IMR-90 (cell line): ENCODE measurements around the gene ZNRD2. TPM values are rescaled to one million over a fixed set of nuclear protein-coding genes. Genes with fewer than 3 reads are reported as not detected.

Experiments used
- ATAC-seq: fragments of 200-7000 bp; cut with Tn5 transposase; 2 replicates; pipeline ENCODE4 v1.9.1; 2020; ENCODE audit warnings: low read depth, mild to moderate bottlenecking, moderate library complexity
- BruUV-seq: library from RNA; stranded (reverse); fragments of 400-500 nt; replicated peaks from 2 replicates; lab custom pipeline; 2021; lab: Mats Ljungman, UMichigan
- CTCF ChIA-PET: fragments of 300-600 bp; formaldehyde crosslinking; extraction: SDS; loops from one replicate; lab custom pipeline; 2021; ENCODE audit warnings: antibody characterized with exemption; lab: Yijun Ruan, JAX
- POLR2A ChIA-PET: fragments of 300-600 bp; sonication (Branson Sonifier 250); formaldehyde crosslinking; loops from one replicate; lab custom pipeline; 2022; ENCODE audit warnings: antibody characterized with exemption; ENCODE audit not compliant: unreplicated experiment; lab: Charles Lee
- DNase-seq: peaks from one replicate; pipeline ENCODE4 v3.0.0; 2013
- H2AFZ ChIP-seq: replicated peaks from 2 replicates; pipeline ENCODE3; 2013; ENCODE audit warnings: low read length, mild to moderate bottlenecking; ENCODE audit not compliant: poor library complexity
- H2AK5ac ChIP-seq: 2 replicates; pipeline ENCODE4 v1.6.1; 2013; ENCODE audit warnings: low read depth, low read length, inconsistent platforms
- H2AK9ac ChIP-seq: replicated peaks from 2 replicates; pipeline ENCODE3; 2013; ENCODE audit warnings: mild to moderate bottlenecking, low read depth, low read length, moderate library complexity; ENCODE audit not compliant: poor library complexity
- H2BK120ac ChIP-seq: 2 replicates; pipeline ENCODE4 v1.6.1; 2013; ENCODE audit warnings: low read depth, low read length, inconsistent platforms
- H2BK15ac ChIP-seq: 3 replicates; pipeline ENCODE4 v1.6.1; 2013; ENCODE audit warnings: low read depth, low read length, inconsistent platforms
- H2BK20ac ChIP-seq: 2 replicates; pipeline ENCODE4 v1.6.1; 2013; ENCODE audit warnings: low read depth, mild to moderate bottlenecking, inconsistent platforms, low read length, moderate library complexity
- H2BK5ac ChIP-seq: 2 replicates; pipeline ENCODE4 v1.6.1; 2013; ENCODE audit warnings: mild to moderate bottlenecking, low read depth, low read length, inconsistent platforms; ENCODE audit not compliant: poor library complexity, severe bottlenecking
- H3K14ac ChIP-seq: replicated peaks from 2 replicates; pipeline ENCODE4 v1.6.1; 2013; ENCODE audit warnings: low read depth, low read length, inconsistent platforms
- H3K18ac ChIP-seq: 2 replicates; pipeline ENCODE4 v1.6.1; 2013; ENCODE audit warnings: low read depth, low read length, control low read depth
- H3K23ac ChIP-seq: 2 replicates; pipeline ENCODE4 v1.6.1; 2013; ENCODE audit warnings: low read depth, low read length, inconsistent platforms
- H3K27ac ChIP-seq: 2 replicates; pipeline ENCODE4 v1.5.1; 2013; ENCODE audit warnings: mild to moderate bottlenecking, control low read depth, low read length; ENCODE audit not compliant: insufficient read depth
- H3K27me3 ChIP-seq: 2 replicates; pipeline ENCODE4 v1.6.1; 2013; ENCODE audit warnings: low read length; ENCODE audit not compliant: control insufficient read depth, insufficient read depth
- H3K36me3 ChIP-seq: 2 replicates; pipeline ENCODE4 v1.6.1; 2013; ENCODE audit warnings: low read length, mixed read lengths; ENCODE audit not compliant: control insufficient read depth, insufficient read depth
- H3K4ac ChIP-seq: 2 replicates; pipeline ENCODE4 v1.6.1; 2013; ENCODE audit warnings: low read depth, low read length, inconsistent platforms
- H3K4me1 ChIP-seq: 2 replicates; pipeline ENCODE4 v1.6.1; 2013; ENCODE audit warnings: low read length, mixed read lengths; ENCODE audit not compliant: control insufficient read depth, insufficient read depth
- H3K4me2 ChIP-seq: 2 replicates; pipeline ENCODE4 v1.6.1; 2013; ENCODE audit warnings: low read depth, mild to moderate bottlenecking, control low read depth, low read length, moderate library complexity
- H3K4me3 ChIP-seq: 2 replicates; pipeline ENCODE4 v1.5.1; 2013; ENCODE audit warnings: low read depth, mild to moderate bottlenecking, control low read depth, low read length, moderate library complexity; ENCODE audit not compliant: insufficient read depth
- H3K56ac ChIP-seq: 2 replicates; pipeline ENCODE4 v1.6.1; 2013; ENCODE audit warnings: low read length, inconsistent platforms; ENCODE audit not compliant: insufficient read depth; ENCODE audit errors: extremely low read depth
- H3K79me1 ChIP-seq, 2 experiments: 2 replicates each; pipeline ENCODE4 v1.6.1; 2013; ENCODE audit warnings: low read length in 2 of 2, inconsistent platforms in 1 of 2, low read depth in 1 of 2
- H3K9ac ChIP-seq: 2 replicates; pipeline ENCODE4 v1.6.1; 2013; ENCODE audit warnings: low read depth, low read length, control low read depth
- H3K9me1 ChIP-seq: 2 replicates; pipeline ENCODE4 v1.6.1; 2013; ENCODE audit warnings: low read length, inconsistent platforms; ENCODE audit not compliant: insufficient read depth
- H3K9me3 ChIP-seq: 2 replicates; pipeline ENCODE4 v1.6.1; 2013; ENCODE audit warnings: low read length; ENCODE audit not compliant: control insufficient read depth, insufficient read depth
- H4K20me1 ChIP-seq: 2 replicates; pipeline ENCODE4 v1.6.1; 2013; ENCODE audit warnings: low read length, inconsistent platforms; ENCODE audit not compliant: insufficient read depth
- H4K5ac ChIP-seq: 2 replicates; pipeline ENCODE4 v1.6.1; 2013; ENCODE audit warnings: mild to moderate bottlenecking, low read depth, low read length, control low read depth
- H4K8ac ChIP-seq, 2 experiments: 2 replicates each; pipeline ENCODE4 v1.6.1; 2013; ENCODE audit warnings: low read depth in 2 of 2, low read length in 2 of 2, control low read depth in 1 of 2, inconsistent platforms in 1 of 2
- H4K91ac ChIP-seq: 2 replicates; pipeline ENCODE4 v1.6.1; 2013; ENCODE audit warnings: low read depth, low read length, inconsistent platforms; ENCODE audit not compliant: insufficient read depth
- BHLHE40 ChIP-seq: fragments of 150-350 bp; IDR thresholded peaks from 2 replicates; pipeline ENCODE4 v1.6.1; 2016; ENCODE audit warnings: mild to moderate bottlenecking, low read depth, low read length
- CHD1 ChIP-seq: IDR thresholded peaks from 2 replicates; pipeline ENCODE4 v1.6.1; 2012; ENCODE audit warnings: low read depth, low read length, improper control_type of control experiment
- FOS ChIP-seq: fragments of 150-350 bp; IDR thresholded peaks from 2 replicates; pipeline ENCODE4 v1.6.1; 2016; ENCODE audit warnings: low read depth, low read length
- MAZ ChIP-seq: IDR thresholded peaks from 2 replicates; pipeline ENCODE4 v1.6.1; 2012; ENCODE audit warnings: low read depth, mild to moderate bottlenecking, low read length, improper control_type of control experiment, moderate library complexity, borderline replicate concordance
- MXI1 ChIP-seq: IDR thresholded peaks from 2 replicates; pipeline ENCODE4 v1.6.1; 2012; ENCODE audit warnings: low read depth, mild to moderate bottlenecking, low read length, moderate library complexity, borderline replicate concordance
- NFE2L2 ChIP-seq: fragments of 150-350 bp; IDR thresholded peaks from 2 replicates; pipeline ENCODE4 v1.6.1; 2016; ENCODE audit warnings: low read depth, mild to moderate bottlenecking, low read length
- POLR2A ChIP-seq: IDR thresholded peaks from 2 replicates; pipeline ENCODE4 v1.6.1; 2012; ENCODE audit warnings: mild to moderate bottlenecking, low read depth, low read length
- RAD21 ChIP-seq: IDR thresholded peaks from 2 replicates; pipeline ENCODE4 v1.6.1; 2012; ENCODE audit warnings: low read length, improper control_type of control experiment
- RCOR1 ChIP-seq: IDR thresholded peaks from 2 replicates; pipeline ENCODE4 v1.6.1; 2012; ENCODE audit warnings: mild to moderate bottlenecking, low read length, improper control_type of control experiment; ENCODE audit not compliant: insufficient replicate concordance
- RFX5 ChIP-seq: IDR thresholded peaks from 2 replicates; pipeline ENCODE4 v1.8.0; 2012; ENCODE audit warnings: low read depth, mild to moderate bottlenecking, low read length, moderate library complexity
- SMC3 ChIP-seq: fragments of 150-350 bp; IDR thresholded peaks from 2 replicates; pipeline ENCODE4 v1.6.1; 2016; ENCODE audit warnings: low read depth, mild to moderate bottlenecking, antibody characterized with exemption, low read length, moderate library complexity
- WGBS, 2 experiments: methylation state at CpG; one replicate each; pipeline versions ENCODE4 v1.1.5 to v1.1.7; 2013; ENCODE audit warnings: missing lambda C conversion rate in 2 of 2; ENCODE audit not compliant: insufficient read length in 1 of 2; ENCODE audit errors: extremely low coverage in 2 of 2; 5-methylcytosine and 5-hydroxymethylcytosine counted together
- dilution Hi-C: fragments of 300-500 bp; cut with HindIII; formaldehyde crosslinking; loops from one replicate; pipeline ENCODE4 v1.14.3; 2018; ENCODE audit warnings: low sequenced_read_pairs; ENCODE audit not compliant: unreplicated experiment
- in situ Hi-C: fragments of 300-500 bp; cut with MboI; formaldehyde crosslinking; loops from 3 replicates; pipeline ENCODE4 v1.14.3; 2019; ENCODE audit warnings: low sequenced_read_pairs, inconsistent platforms, mixed read lengths
- intact Hi-C: fragments of 100-400 bp; cut with micrococcal nuclease; formaldehyde crosslinking; loops from 2 replicates; pipeline ENCODE4 v1.10.0; 2022
- polyA plus RNA-seq, 3 experiments: library from polyadenylated mRNA; depleted of rRNA; stranded (reverse); fragments of >200 nt; gene quantifications; 2 replicates each; pipeline ENCODE4 v1.2.3, GENCODE V29; 2012; ENCODE audit warnings: low replicate concordance in 1 of 3
- total RNA-seq: library from RNA; depleted of rRNA; stranded (reverse); fragments of >200 nt; gene quantifications from 2 replicates; pipeline ENCODE4 v1.2.3, GENCODE V29; 2012
- TF ChIP-seq, protein P1 (sequence below): fragments of 150-350 bp; IDR thresholded peaks from 2 replicates; pipeline ENCODE4 v1.6.1; 2016; ENCODE audit warnings: low read depth, mild to moderate bottlenecking, low read length, moderate library complexity, borderline replicate concordance
- TF ChIP-seq, protein P2 (sequence below): fragments of 150-350 bp; IDR thresholded peaks from 2 replicates; pipeline ENCODE4 v1.6.1; 2017; ENCODE audit warnings: mild to moderate bottlenecking, antibody characterized with exemption, low read length, low read depth
- TF ChIP-seq, protein P3 (sequence below): conservative IDR thresholded peaks from 2 replicates; pipeline ENCODE4 v1.5.1; 2012; ENCODE audit warnings: mild to moderate bottlenecking, low read depth, low read length, improper control_type of control experiment

ZNRD2 gene
- total and polyA plus RNA-seq, 2 of the 4 experiments (the other 2 are of a cell fraction) = 75.6 to 90.3 TPM

DNA sequence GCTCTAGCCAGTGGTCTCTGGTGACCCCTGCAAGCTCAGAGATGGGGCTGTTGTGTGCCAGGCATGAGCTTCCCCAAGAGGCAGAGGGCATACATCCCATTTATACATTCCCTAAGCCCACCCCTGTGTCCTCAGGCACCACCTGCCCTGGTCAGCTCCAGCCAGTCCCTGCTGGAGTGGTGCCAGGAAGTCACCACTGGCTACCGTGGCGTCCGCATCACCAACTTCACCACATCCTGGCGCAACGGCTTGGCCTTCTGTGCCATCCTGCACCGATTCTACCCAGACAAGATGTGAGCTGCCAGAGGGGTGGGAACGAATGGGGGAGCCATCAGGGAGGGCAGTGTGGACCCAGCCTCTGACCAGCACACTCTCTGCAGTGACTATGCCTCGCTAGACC is 13.8 kb downstream of the ZNRD2 start:
- Histone ChIP-seq H3K23ac (no peak overlapping the region), H2AK5ac (no peak overlapping the region; the same call in 1 of the 2 replicates), H2BK120ac (no peak overlapping the region), H2AK9ac (peak overlapping the region; percentile 67), H3K27me3 (no peaks in the 10 kb centered on the region), H3K4ac (no peak overlapping the region; the same call in 1 of the 2 replicates), H3K79me1 (peaks cover 0 to 22% of the 10 kb centered on the region in 2 experiments; a peak in 1 of 4 replicates), H2BK20ac (no peak overlapping the region), H3K27ac (no peak overlapping the region), H3K36me3 (peaks cover 50% of the 10 kb centered on the region), H3K4me1 (peaks cover 4% of the 10 kb centered on the region), H2BK15ac (no peak overlapping the region), H3K18ac (no peak overlapping the region), H2BK5ac (no peak overlapping the region), H3K4me2 (no peak overlapping the region), H3K56ac (no peak overlapping the region), H2AFZ (no peak overlapping the region), H3K9ac (no peak overlapping the region), H3K4me3 (no peak overlapping the region), H3K9me1 (no peaks in the 10 kb centered on the region), H3K9me3 (no peaks in the 10 kb centered on the region), H4K5ac (no peak overlapping the region), H4K91ac (no peak overlapping the region), H4K20me1 (0 out of 2 replicates have a peak, but pooled peaks cover 4% of the 10 kb centered on the region), H4K8ac (no peak overlapping the region), H3K14ac (no peak overlapping the region)
- WGBS, 2 experiments = 92% methylated on average over 4 of the region's 8 CpGs; no CpG with 5 or more reads in 1 of the 2 experiments
- intact Hi-C loops (no loop called here), in situ Hi-C loops (no loop called here), dilution Hi-C loops (no loop called here)
- ChIA-PET CTCF (interaction anchor here (1.4 kb wide), 1 partner anchor 10 kb away, joined by 4 read pairs; no protein-coding TSS in a partner anchor), POLR2A (no interaction called here)
- BruUV-seq = no TSS peak
- no peak for DNase-seq
- TF ChIP-seq MXI1 (no peak), SMC3 (no peak), CHD1 (no peak), RCOR1 (no peak), POLR2A (no peak), BHLHE40 (no peak), FOS (no peak), RAD21 (no peak), RFX5 (no peak), NFE2L2 (no peak), MAZ (no peak)
- TF ChIP-seq, protein P1, sequence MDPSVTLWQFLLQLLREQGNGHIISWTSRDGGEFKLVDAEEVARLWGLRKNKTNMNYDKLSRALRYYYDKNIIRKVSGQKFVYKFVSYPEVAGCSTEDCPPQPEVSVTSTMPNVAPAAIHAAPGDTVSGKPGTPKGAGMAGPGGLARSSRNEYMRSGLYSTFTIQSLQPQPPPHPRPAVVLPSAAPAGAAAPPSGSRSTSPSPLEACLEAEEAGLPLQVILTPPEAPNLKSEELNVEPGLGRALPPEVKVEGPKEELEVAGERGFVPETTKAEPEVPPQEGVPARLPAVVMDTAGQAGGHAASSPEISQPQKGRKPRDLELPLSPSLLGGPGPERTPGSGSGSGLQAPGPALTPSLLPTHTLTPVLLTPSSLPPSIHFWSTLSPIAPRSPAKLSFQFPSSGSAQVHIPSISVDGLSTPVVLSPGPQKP = no peak
- TF ChIP-seq, protein P2, sequence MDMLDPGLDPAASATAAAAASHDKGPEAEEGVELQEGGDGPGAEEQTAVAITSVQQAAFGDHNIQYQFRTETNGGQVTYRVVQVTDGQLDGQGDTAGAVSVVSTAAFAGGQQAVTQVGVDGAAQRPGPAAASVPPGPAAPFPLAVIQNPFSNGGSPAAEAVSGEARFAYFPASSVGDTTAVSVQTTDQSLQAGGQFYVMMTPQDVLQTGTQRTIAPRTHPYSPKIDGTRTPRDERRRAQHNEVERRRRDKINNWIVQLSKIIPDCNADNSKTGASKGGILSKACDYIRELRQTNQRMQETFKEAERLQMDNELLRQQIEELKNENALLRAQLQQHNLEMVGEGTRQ = no peak
- TF ChIP-seq, protein P3, sequence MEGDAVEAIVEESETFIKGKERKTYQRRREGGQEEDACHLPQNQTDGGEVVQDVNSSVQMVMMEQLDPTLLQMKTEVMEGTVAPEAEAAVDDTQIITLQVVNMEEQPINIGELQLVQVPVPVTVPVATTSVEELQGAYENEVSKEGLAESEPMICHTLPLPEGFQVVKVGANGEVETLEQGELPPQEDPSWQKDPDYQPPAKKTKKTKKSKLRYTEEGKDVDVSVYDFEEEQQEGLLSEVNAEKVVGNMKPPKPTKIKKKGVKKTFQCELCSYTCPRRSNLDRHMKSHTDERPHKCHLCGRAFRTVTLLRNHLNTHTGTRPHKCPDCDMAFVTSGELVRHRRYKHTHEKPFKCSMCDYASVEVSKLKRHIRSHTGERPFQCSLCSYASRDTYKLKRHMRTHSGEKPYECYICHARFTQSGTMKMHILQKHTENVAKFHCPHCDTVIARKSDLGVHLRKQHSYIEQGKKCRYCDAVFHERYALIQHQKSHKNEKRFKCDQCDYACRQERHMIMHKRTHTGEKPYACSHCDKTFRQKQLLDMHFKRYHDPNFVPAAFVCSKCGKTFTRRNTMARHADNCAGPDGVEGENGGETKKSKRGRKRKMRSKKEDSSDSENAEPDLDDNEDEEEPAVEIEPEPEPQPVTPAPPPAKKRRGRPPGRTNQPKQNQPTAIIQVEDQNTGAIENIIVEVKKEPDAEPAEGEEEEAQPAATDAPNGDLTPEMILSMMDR = no peak
- ATAC-seq = no peak
